AG09319 (cell line): Measurements from ENCODE around the gene PDZD2.
"Not testable (repeated sequence)": the region's sequence is repeated elsewhere in the genome, so short reads cannot be mapped to it uniquely, and the experiment has no call there.

Source experiments
- DNase-seq: peaks from one replicate; pipeline ENCODE4 v3.0.0-alpha.2; 2010; ENCODE audit warnings: low read depth; ENCODE audit errors: extremely low read depth
- CTCF ChIP-seq: IDR thresholded peaks from 2 replicates; pipeline ENCODE4 v1.5.1; 2011; ENCODE audit warnings: low read depth, mild to moderate bottlenecking, inconsistent platforms, low read length, moderate library complexity

Gene PDZD2

GRCh38 chr5:31682851-31683250 is 43.9 kb downstream of the PDZD2 start:
- no peak for DNase-seq
- TF ChIP-seq CTCF = no peak

- DNase-seq = no peak
- no peak for TF ChIP-seq CTCF
Measured at GRCh38 chr5:31688515-31689092, 49.7 kb downstream of the PDZD2 start.

- not testable (repeated sequence) for DNase-seq
Measured at GRCh38 chr5:31691408-31691807, 52.5 kb downstream of the PDZD2 start.

DNA sequence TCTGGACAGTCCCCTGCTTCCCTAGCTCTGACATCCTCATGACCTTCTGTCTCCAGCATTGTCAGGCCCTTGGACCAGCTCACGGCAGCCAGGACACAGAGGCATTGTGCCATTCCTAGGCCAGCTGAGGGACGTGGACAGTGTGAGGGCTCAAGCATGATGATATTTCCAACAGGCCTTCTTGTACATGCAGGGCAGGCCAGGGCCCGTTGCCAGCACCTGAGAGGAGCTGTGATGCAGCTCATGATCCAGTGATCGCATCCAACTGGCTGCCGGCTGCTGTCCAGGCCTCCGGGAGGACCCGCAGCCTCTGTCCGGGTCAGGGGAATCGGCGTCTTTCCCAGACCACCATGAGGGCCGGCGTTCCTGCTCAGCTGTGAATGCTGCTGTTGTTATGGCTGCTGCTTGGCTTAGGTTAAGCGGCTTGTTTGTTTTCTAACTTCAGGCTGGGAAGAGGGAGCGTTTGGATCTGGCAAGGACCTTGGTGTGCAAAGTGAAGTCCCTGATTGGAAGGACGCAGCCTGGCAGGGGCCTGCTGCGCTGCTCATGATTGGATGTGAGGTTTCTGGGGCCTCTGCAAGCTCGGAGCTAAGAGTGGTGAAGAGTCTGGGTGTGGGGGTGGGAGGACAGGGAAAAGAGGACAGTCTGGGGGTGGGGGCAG is 53.8 kb downstream of the PDZD2 start:
- no peak for DNase-seq
- no peak for TF ChIP-seq CTCF

DNA sequence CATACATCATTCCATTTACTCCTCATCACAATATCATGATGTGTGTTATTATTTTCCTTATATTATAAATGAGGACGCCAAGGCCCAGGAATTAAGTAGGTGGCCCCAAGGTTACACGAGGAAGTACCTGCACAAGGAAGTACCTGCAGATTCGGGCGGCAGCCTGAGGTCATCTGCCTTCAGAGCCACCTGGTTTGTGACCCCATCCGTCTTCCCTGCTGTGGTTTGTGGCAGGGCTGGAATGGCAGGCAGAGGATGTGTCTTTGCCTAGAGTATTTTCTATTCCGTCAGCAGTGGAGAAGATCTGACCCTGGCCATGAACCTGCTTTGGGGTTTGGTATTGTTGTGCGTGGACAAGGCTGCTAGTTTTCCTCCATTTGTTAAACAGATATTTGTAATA is 59.7 kb downstream of the PDZD2 start:
- no peak for DNase-seq
- TF ChIP-seq CTCF = no peak

DNA sequence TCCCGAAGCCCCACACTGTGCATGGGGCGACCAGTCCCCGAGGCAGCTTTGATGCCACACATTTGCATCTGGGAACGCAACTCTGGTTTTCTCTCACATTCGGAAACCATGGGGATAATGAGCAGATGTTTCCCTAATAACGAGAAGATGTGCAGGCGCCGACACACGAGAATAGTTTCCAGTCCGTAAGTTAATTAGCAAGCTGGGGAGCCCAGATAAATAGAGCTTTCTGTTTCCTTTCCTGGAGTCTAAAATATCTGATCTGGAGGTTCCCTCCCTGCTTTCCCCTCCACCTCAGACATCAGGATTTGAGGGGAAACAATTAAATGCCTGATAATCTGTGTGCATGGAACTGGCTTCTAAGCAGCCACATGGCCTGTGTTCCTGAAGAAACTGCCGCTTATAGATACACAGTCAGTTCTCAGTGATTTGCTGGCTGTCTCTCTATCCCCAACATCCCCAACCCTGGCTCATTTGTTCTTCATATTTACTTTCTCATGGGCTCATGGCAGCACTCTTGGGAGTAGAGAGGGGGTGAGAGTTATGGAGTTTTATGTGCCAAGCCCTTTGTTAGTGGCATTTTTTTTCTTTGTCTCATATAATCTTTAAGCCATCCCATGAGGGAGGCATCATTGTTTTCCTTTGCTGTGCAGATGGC is 62.8 kb downstream of the PDZD2 start:
- TF ChIP-seq CTCF = no peak
- DNase-seq = no peak

DNA sequence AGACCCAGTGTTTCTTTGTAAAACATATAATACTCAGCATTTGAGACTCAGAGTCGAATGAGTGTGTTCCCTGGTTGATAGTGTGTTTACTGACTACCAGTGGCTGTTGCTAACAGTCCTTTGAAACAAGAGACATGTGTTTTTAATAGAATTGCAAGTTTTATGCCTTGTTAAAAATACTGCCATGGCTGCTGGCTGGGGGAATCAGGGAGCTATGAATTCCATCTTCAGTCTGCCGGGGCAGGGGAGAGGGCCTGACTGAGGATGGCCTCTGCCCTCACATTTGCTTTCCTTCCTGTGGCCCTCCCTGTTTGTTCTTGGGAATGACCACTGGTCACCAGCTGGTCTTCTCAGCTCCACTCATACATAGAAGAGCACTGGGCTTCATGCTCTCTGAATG is 63.8 kb downstream of the PDZD2 start:
- TF ChIP-seq CTCF = no peak
- DNase-seq = no peak
